NCI-H1694 (cell line): ENCODE data around the gene NENF.
"Not testable (repeated sequence)": the region's sequence is repeated elsewhere in the genome, so short reads cannot be mapped to it uniquely, and the experiment has no call there.

ENCODE experiments used
- DNase-seq: peaks from one replicate; lab custom pipeline; 2025; lab: John Stamatoyannopoulos, UW

Gene NENF

GRCh38 chr1:212432661-212433576 lies at the start of gene NENF:
TSS of gene NENF (plus strand) at chr1:212432920. CDS start at chr1:212432944, 24 bp downstream.
- peak; percentile 11 for DNase-seq

- DNase-seq = no peak
Observed at GRCh38 chr1:212386029-212386428, 46.7 kb upstream of the NENF start.

GRCh38 chr1:212388985-212389716 lies 43.6 kb upstream of the NENF start:
- no peak for DNase-seq

GRCh38 chr1:212395678-212396437 lies 36.9 kb upstream of the NENF start:
- DNase-seq = not testable (repeated sequence)

GRCh38 chr1:212396638-212397037 lies 36.1 kb upstream of the NENF start:
- no peak for DNase-seq

GRCh38 chr1:212397171-212397570 lies 35.5 kb upstream of the NENF start:
- no peak for DNase-seq

- no peak for DNase-seq
Observed at GRCh38 chr1:212401042-212401441, 31.7 kb upstream of the NENF start.

- no peak for DNase-seq
Observed at GRCh38 chr1:212401838-212402582, 30.7 kb upstream of the NENF start.

GRCh38 chr1:212402666-212403321 lies 29.9 kb upstream of the NENF start:
- DNase-seq = no peak

GRCh38 chr1:212410231-212410820 lies 22.4 kb upstream of the NENF start:
- no peak for DNase-seq

GRCh38 chr1:212412374-212412773 lies 20.3 kb upstream of the NENF start:
- no peak for DNase-seq

- no peak for DNase-seq
Observed at GRCh38 chr1:212413902-212414327, 18.8 kb upstream of the NENF start.

GRCh38 chr1:212414328-212415106 lies 18.2 kb upstream of the NENF start, which contains the start of gene PACC1:
TSS of gene PACC1 (minus strand) at chr1:212414886. CDS start at chr1:212414757, 129 bp downstream.
- DNase-seq = peak; percentile 45

GRCh38 chr1:212415107-212415841 lies 17.4 kb upstream of the NENF start:
- no peak for DNase-seq

GRCh38 chr1:212421165-212421564 lies 11.6 kb upstream of the NENF start:
- no peak for DNase-seq

- no peak for DNase-seq
Observed at GRCh38 chr1:212423879-212424278, 8.8 kb upstream of the NENF start.

GRCh38 chr1:212428496-212428895 lies 4.2 kb upstream of the NENF start:
- DNase-seq = no peak

- DNase-seq = no peak
Observed at GRCh38 chr1:212430416-212430815, 2.3 kb upstream of the NENF start.

GRCh38 chr1:212430955-212431394 lies 1.7 kb upstream of the NENF start:
- no peak for DNase-seq
